Measurements from ENCODE around the gene GRM1. TPM values are rescaled to one million over a fixed set of nuclear protein-coding genes. Genes with fewer than 3 reads are reported as not detected.

The GRM1 gene
- total RNA-seq, 2 donors from 2014 or later, result 0.68 TPM; not detected in 1

DNA sequence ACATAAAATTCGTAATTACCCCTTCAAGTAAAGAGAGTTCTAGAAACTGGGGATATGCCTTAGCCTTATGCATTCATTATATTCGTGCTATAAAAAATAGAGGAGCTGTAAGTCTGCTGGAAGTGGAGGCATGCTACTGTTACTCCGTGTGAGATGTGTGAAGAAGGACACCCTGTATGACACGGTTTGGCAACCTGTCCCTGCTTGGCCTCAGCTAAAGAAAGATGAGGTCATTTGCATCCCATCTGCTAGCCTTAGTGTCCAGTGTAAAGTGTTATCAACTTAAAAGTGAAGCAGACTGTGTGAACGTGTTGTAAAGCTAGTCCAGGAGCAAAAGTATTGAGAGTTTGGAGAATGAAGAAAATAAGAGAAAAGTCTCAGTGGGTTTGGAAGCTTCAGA lies 379.7 kb downstream of the GRM1 start:
- DNase-seq (ENCODE audit: low spot score), result no peak
- Histone ChIP-seq H3K27ac (no peak overlapping the region), H3K9me3 (no peaks in the 10 kb centered on the region), H3K4me1 (replicated peaks) (no peaks in the 10 kb centered on the region), H3K27me3 (replicated peaks; ENCODE audit: insufficient read depth) (no peaks in the 10 kb centered on the region), H3K4me3 (no peak overlapping the region), H3K36me3 (no peaks in the 10 kb centered on the region)
- TF ChIP-seq POLR2A (IDR thresholded peaks at IDR 0.05) (no peak), CTCF (IDR thresholded peaks at IDR 0.05) (no peak), POLR2AphosphoS5 (IDR thresholded peaks at IDR 0.05) (no peak)
- 76% methylated on average over 5 of the region's 5 CpGs for WGBS
- intact Hi-C loops (cut with DNase I), result no loop called here

DNA sequence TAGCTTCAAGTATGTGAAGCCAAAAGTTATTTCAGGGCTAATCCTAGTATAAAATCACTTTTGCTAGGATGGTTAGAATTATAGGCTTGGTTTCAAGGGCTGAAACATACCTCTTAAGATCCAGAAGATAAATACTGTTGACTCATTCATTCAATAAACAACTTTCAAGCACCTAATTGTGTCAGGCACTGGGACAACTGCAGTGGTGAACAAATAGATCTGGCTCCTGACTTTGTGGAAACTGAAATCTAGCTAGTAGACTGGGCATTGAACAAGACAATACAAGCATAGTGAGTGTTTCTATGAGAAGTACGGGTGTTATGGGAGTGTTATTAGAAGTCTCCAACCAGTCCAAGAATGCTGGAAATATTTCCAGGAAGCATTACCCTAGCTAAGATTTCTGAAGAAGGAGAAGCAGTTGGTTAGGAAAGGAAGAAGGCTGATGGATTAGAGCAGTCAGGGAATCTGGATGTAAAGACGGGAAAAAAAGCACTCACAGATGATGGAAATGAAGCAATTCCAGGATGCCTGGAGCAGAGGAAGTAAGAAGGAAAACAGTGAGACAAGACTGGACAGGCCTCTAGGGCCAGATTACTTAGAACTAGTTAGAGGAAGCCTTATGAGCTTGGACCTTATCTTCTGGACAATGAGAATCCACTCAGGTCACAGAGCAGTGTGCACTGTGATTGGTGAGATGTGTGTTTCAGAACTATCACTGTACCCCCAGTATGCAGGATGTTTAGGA lies 382.2 kb downstream of the GRM1 start:
- DNase-seq (ENCODE audit: low spot score), result no peak
- Histone ChIP-seq H3K4me1 (replicated peaks) (no peaks in the 10 kb centered on the region), H3K27ac (no peak overlapping the region), H3K27me3 (replicated peaks; ENCODE audit: insufficient read depth) (no peaks in the 10 kb centered on the region), H3K36me3 (no peaks in the 10 kb centered on the region), H3K9me3 (no peaks in the 10 kb centered on the region), H3K4me3 (no peak overlapping the region)
- 40% methylated on average over 2 of the region's 2 CpGs for WGBS
- intact Hi-C loops (cut with DNase I), result no loop called here
- no peak for TF ChIP-seq CTCF (IDR thresholded peaks at IDR 0.05)
- no peak for TF ChIP-seq POLR2AphosphoS5 (IDR thresholded peaks at IDR 0.05)
- TF ChIP-seq POLR2A (IDR thresholded peaks at IDR 0.05), result no peak

- Histone ChIP-seq H3K27me3 (replicated peaks; ENCODE audit: insufficient read depth) (no peaks in the 10 kb centered on the region), H3K4me1 (replicated peaks) (no peaks in the 10 kb centered on the region), H3K4me3 (no peak overlapping the region), H3K36me3 (no peaks in the 10 kb centered on the region), H3K9me3 (no peaks in the 10 kb centered on the region), H3K27ac (no peak overlapping the region)
- DNase-seq (ENCODE audit: low spot score), result no peak
- intact Hi-C loops (cut with DNase I), result no loop called here
- TF ChIP-seq POLR2A (IDR thresholded peaks at IDR 0.05), result no peak
- WGBS, result 76% methylated on average over 5 of the region's 5 CpGs
Measured at GRCh38 chr6:146419576-146419975, 390.7 kb downstream of the GRM1 start.

DNA sequence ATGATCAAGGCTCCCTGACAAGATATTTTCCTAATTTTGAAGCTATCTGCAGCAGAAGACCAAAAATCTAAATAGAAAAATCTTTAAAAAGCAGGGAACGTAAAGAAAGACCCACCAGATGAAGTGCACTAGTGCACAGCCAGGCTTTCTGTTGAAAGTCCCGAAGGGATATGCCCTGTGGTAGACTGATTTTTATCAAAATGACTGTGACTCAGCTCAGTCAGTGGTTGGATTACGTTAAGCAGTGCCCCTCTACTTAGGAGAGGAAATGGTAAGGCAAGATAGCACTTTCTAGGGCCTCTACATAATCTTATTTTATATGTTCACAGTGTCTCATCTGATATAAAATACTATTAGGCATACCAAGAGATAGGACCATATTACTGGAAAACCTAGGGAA lies 391.4 kb downstream of the GRM1 start:
- intact Hi-C loops (cut with DNase I), result no loop called here
- TF ChIP-seq POLR2AphosphoS5 (IDR thresholded peaks at IDR 0.05) (no peak), POLR2A (IDR thresholded peaks at IDR 0.05) (no peak)
- Histone ChIP-seq H3K9me3 (no peaks in the 10 kb centered on the region), H3K27me3 (replicated peaks; ENCODE audit: insufficient read depth) (no peaks in the 10 kb centered on the region), H3K4me3 (no peak overlapping the region), H3K27ac (no peak overlapping the region), H3K36me3 (no peaks in the 10 kb centered on the region), H3K4me1 (replicated peaks) (no peaks in the 10 kb centered on the region)
- no peak for DNase-seq (ENCODE audit: low spot score)
- WGBS, result 87% methylated on average over 3 of the region's 3 CpGs

GRCh38 chr6:146422789-146423375 lies 394.0 kb downstream of the GRM1 start:
- Histone ChIP-seq H3K36me3 (no peaks in the 10 kb centered on the region), H3K9me3 (no peaks in the 10 kb centered on the region), H3K27ac (no peak overlapping the region), H3K4me3 (no peak overlapping the region), H3K4me1 (replicated peaks) (no peaks in the 10 kb centered on the region), H3K27me3 (replicated peaks; ENCODE audit: insufficient read depth) (no peaks in the 10 kb centered on the region)
- 100% methylated on average over 1 of the region's 1 CpG for WGBS
- DNase-seq (ENCODE audit: low spot score), result no peak
- TF ChIP-seq CTCF (IDR thresholded peaks at IDR 0.05) (no peak), POLR2A (IDR thresholded peaks at IDR 0.05) (no peak), POLR2AphosphoS5 (IDR thresholded peaks at IDR 0.05) (no peak)
- intact Hi-C loops (cut with DNase I), result no loop called here

- H3K4me3 ChIP-seq, result no peak overlapping the region
- no peak overlapping the region for H3K27ac ChIP-seq
- intact Hi-C loops (cut with DNase I), result no loop called here
- no peaks in the 10 kb centered on the region for H3K36me3 ChIP-seq
- 54% methylated on average over 6 of the region's 6 CpGs for WGBS
- H3K4me1 ChIP-seq (replicated peaks), result no peaks in the 10 kb centered on the region
- no peak for DNase-seq (ENCODE audit: low spot score)
- H3K27me3 ChIP-seq (replicated peaks; ENCODE audit: insufficient read depth), result no peaks in the 10 kb centered on the region
- TF ChIP-seq POLR2AphosphoS5 (IDR thresholded peaks at IDR 0.05) (no peak), POLR2A (IDR thresholded peaks at IDR 0.05) (no peak), CTCF (IDR thresholded peaks at IDR 0.05) (no peak)
- H3K9me3 ChIP-seq, result no peaks in the 10 kb centered on the region
Measured at GRCh38 chr6:146423452-146423851, 394.6 kb downstream of the GRM1 start.

Data from prostate gland (tissue), 2 donors.